HG03103 (cell line): ENCODE results near the gene SYNE3.

Experiments
- ATAC-seq: cut with Tn5 transposase; IDR thresholded peaks from one replicate; pipeline ENCODE4 v1.9.1; 2021; ENCODE audit warnings: low read depth; ENCODE audit not compliant: unreplicated experiment

Gene SYNE3

DNA sequence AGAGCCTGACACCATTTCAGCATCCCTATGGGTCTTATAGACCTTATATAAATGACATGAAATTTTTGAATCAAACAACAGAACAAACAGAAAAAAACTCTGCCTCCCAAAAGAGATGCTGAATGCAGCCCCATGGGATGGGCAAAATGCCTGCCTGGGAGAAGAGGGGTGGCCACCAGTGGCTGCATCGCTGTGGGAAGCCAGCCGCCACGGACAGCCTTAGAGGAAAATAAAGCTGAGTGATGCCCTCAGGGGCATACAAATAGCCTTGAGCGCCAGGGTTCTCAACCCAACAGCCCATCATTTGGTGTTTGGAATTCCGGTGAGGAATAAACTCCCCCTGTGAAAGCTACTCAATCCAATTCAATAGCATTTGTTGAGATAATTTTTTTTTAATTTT is 22.9 kb downstream of the SYNE3 start:
- ATAC-seq: no peak

GRCh38 chr14:95491936-95492608 is 24.4 kb downstream of the SYNE3 start:
- no peak for ATAC-seq

DNA sequence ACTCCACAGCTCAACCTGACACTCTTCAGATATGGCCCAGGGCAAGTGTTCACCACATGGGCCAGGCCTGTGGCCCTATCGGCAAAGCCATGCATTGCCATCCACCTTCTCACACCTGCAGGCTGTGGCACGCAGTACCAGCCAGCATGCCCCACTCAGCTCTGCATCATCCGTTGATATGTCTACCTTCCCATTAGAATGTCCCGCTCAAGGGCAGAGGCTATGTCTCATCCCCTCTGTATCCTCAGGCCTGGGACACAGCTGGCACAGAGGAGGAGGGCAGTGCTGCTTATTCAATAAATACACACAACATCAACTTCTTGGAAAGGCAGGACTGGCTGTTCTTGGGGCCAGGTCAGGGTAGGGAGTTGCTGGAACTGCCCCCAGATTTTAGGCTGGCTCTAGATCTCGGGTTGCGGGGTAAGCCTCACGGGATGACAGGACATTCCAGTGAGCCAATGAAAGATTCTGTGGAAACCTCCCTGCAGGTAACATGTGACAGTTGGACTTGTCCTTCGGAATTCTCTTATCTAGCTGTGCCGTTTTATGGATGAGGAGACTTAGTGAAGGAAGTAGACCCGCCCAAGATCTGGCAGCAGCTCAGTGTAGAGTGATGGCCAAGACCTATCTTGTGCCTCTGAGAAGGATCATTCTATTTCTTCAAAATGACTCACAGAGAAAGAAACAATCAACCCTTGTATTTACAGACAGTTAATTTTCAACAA is 25.6 kb downstream of the SYNE3 start:
- no peak for ATAC-seq

DNA sequence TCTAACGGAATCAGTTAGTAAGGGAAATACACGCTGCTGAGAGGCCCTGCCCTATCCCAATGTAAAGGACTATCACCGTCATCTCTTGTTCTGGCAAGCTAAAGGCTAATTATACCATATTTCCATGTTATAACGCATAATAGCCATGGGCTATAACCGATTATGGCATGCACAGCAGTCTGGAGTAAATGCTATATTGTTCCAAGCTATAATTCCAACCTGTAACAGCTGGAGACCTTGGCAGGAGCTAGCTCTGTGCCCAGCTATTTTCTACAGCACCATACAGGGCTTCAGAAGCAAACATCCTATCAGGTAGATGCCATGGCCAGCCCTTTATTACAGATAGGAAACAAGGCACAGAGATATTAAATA is 26.3 kb downstream of the SYNE3 start:
- ATAC-seq: no peak

- ATAC-seq: no peak
Observed at GRCh38 chr14:95489214-95490137, 27.0 kb downstream of the SYNE3 start.

DNA sequence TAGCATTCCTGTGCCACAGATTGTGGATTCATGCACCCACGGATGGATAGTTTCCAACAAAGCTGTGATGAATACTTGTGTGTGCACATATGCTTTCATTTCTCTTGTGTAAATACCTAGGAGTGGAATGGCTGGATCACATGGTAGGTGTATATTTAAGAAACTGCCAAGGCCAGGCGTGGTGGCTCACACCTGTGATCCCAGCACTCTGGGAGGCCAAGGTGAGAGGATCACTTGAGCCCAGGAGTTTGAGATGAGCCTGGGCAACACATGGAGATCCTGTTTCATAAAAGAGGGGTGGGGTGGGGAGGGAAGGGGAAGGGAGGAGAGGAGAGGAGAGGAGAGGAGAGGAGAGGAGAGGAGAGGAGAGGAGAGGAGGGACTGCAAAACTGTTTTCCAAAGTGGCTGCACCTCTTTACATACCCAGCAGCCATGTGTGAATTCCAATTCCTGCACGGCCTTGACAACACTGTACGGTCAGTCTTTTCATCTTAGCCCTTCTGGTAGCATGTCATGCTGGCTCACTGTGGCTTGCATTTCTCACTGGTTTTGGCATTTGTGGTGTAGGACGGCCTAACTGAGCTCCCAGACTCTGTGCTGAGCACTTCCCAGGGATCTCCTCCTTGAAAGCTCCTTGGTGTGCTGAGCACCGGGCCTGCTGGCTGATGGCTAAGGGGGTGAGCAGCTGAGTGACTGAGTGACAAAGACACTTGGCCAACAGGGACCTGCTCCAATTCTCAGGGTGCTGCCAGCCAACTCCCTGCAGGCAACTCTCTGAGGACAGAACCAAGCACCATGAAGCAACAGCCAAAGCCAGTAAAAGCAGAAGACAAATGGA is 27.9 kb downstream of the SYNE3 start:
- ATAC-seq: no peak

GRCh38 chr14:95487669-95488084 is 28.8 kb downstream of the SYNE3 start:
- no peak for ATAC-seq

GRCh38 chr14:95486875-95487668 is 29.4 kb downstream of the SYNE3 start:
- ATAC-seq: no peak

DNA sequence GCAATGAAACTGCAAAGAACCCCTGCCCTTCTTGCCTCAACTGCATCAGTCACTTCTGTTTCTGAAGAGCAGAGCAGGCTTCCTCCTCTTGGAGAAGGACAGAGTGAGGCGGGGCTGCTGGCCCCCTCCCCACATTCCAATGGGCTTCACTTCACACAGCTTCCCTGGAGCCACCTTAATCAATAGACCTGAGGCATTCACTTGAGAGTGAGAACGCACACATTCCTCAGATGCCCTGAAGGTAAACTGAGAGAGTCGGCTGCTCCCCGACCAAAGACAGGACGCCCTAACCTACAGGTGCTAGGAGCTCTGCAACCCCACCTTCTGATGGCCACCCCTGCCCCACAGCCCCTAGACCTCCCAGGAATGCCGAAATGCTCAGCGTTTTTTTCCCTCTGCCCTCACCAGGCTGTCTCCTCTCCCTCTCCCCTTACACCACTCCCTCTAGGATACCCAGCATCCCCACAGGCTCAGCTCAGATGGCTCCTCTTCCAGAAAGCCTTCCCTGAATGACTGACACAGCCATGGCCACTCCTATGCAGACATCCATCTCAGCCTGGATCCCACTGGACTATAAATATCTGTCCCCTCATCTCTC is 31.1 kb downstream of the SYNE3 start:
- no peak for ATAC-seq

DNA sequence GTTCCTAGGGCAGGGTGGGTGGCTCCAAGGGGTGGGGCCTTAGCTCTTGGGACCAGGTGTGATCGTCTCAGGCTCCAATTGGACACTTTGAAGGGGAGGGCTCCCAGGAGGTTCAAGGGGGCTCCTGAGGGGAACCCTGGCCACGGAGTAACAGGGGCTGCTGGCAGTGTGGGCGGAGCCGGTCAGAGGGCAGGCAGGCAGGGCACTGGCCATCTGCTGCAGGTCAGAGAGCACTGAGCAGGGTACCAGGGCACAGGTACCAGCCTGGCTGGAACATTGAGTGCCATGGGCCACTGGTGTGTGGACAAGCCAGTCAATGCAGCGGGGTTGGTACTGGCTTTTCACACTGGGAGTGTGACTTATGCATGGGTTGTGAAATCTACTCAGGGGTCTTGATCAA is 32.2 kb downstream of the SYNE3 start:
- ATAC-seq: no peak

DNA sequence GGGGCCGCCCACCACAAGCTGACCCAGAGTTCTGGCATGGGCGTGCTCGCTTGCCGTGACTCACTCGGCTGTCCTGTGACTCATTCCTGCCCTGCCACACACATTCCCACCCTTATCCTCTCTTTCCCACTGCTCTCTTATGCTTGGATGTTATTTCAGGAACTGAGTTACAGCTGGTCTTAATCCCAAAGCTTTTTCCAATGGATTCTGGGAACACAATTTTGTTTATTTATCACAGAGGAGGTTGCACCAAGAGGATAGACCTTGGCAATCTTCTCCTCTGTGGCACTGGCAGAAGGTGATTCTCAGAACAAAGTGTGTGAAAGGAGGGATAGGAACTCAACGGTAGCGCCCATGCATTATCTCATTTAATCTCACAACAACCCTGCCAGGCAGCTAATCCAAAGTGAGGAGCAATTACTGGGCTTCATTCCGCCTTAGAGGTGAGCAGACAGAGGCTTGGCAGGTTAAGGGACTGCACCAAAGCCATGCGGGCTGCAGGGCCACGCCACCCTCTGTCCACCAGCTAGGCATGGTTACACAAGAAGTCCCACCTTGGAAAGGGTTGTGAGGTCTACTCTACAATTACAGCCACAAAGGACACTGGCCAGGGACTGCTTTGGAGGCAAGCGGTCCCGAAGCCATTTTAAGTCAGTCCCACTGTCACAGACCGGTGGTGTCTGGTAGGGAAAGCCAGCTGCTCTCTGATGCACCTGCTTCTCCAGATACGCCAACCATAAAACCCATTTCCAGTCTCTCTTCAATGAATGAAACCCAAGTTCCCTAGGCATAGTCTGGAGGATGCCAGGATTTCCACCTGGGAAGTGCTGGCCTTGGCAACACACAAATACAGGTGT is 32.9 kb downstream of the SYNE3 start:
- ATAC-seq: no peak

- no peak for ATAC-seq
Observed at GRCh38 chr14:95482627-95483308, 33.7 kb downstream of the SYNE3 start.

DNA sequence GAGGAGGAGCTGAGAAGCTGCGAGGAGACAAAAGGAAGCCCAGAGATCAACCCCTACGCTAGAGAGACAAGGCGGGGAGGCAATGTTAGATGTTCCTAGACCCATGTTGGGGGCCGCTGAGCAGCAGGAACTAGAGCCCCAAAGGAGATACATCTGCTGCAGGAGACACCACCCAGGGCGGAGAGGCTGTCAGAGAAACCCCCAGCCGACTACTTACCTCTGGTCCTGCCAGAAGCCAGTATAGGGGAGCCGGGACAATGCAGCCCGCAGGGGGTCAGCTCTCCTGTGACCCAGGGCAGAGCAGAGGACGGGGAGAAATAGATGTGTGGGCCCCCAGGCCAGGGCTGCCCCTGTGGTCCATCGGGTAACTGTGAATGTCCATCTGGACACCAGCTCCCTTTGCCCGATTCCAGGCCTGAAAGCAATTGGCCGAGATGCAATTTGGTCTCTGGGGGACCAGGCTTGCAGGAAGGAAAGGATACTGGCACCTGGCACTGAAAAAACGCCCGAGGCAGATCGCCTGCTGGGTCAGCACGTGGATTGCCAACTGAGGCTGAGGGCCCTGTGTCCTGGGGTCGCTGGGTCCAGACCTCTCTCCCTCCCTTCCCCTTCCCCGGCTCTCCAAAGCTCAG is 34.9 kb downstream of the SYNE3 start:
- no peak for ATAC-seq

DNA sequence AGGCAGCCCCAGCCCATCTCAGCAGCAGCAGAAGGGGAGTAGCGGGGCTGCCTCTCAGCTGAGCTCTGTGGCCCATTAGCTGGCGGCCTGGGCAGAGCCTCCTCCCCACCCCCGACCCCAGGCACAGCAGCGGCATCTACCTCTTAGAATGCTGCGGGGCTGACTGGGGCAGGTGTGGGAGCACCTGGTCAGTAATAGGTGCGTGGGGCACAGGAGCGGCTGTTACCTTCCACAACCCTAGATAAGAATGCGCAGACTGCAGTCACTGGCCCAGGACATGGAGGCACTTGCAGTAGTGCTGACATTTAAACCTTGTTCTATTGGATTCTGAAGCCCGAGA is 35.6 kb downstream of the SYNE3 start:
- no peak for ATAC-seq

DNA sequence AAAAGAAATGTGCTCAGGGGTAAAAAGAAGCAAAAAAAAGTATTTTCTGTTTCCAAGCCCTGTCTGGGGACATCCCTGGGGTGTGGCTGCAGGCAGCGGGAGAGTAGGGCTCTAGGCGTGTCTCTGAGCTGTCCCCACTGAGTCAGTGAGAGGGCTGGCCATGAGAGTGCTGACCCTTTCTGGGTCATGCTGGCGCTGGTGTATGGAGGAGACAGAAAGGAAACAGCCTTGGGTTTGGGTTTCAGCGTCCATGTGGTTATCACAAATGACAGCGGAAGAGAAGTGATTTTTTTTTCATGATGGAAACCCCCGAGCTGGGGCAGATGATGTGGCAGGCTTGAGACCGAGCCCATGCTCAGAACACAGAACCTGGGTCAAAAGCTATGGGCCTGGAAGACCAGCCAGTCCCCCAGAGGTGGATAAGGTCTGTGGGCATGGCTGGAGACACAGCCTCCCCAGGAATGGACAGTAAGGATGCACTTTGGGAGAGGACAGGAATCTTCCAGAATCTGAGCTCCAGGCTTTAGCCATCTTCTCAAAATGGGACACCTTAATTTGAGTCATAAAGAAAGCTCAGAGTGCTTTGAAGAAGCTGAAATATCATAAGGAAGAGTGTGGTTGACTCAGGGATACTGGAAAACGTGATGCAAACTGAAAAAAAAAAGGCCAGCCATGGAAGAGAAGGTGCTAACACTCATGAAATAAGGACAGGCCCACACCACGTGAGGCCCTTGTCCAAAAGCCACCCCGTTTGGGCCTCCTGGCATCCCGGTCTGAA is 36.2 kb downstream of the SYNE3 start:
- no peak for ATAC-seq

GRCh38 chr14:95479494-95479893 is 37.0 kb downstream of the SYNE3 start:
- ATAC-seq: no peak

GRCh38 chr14:95478818-95479217 is 37.6 kb downstream of the SYNE3 start:
- ATAC-seq: no peak
